ENCODE measurements around the gene FAT2.

The FAT2 gene

GRCh38 chr5:151591144-151591819 is at the start of gene FAT2:
Gene FAT2, minus strand, starts transcription at chr5:151591331. Its CDS starts 22,400 bp downstream, at chr5:151568931.
- no peak for DNase-seq

DNA sequence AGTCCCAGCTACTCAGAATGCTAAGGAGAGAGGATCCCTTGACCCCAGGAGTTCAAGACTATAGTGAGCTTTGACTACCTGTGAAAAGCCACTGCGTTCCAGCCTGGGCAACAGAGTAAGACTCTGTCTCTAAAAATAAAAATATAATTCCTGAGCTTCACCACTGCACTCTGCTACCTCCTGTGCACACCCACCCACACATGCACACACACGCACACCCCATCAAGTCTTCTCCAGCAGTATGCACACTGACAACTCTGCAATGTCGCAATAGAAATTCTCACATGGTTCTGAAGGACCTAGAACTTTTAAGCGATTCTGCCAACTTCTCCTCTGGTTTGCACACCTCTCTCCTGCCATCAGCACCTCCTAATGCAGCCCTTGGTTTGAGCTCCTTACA is 47.5 kb upstream of the FAT2 start:
- no peak for DNase-seq

GRCh38 chr5:151637676-151638075 is 46.5 kb upstream of the FAT2 start:
- no peak for DNase-seq

DNA sequence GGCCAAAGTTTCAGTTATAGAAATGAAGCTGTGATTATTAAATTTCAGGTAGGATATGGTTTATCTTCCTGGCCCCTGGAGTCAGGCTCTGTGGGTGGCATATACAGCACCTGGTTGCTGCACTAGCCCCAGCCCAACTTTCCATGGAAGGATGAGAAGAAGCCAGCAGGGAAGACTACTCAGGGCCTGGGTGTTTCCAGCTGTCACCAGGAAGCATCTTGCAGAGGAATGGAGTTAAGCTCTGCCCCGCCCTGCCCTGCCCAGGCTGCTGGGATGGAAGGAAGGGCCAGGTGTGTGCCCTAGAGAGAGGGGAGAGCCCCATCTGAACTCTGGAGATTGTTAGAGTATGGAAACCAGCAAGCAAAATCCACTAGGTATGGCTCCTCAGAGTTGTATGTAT is 42.8 kb upstream of the FAT2 start:
- DNase-seq = no peak

- no peak for DNase-seq
Observed at GRCh38 chr5:151632941-151633340, 41.8 kb upstream of the FAT2 start.

- DNase-seq = no peak
Observed at GRCh38 chr5:151632524-151632923, 41.4 kb upstream of the FAT2 start.

DNA sequence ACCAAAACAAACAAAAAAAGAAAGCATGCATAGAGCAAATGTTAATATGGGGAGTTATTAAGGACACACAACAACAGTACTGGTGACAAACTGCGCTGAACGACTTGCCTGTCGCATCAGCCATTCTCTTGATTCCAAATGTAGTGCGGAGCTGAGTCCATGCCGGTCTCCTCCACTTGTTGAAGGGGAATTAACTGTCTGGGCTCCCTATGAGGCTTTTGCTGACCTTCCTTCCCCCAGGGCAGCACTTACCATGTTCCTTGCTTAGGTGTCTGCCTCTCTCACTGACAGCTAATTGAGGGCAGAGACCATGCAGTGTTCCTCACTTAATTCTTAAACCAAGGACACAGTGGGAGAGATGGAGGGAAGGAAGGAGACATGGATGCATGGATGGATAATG is 40.8 kb upstream of the FAT2 start:
- DNase-seq = no peak

GRCh38 chr5:151630088-151630487 is 39.0 kb upstream of the FAT2 start:
- no peak for DNase-seq

GRCh38 chr5:151628112-151628823 is 37.1 kb upstream of the FAT2 start:
- DNase-seq = no peak

GRCh38 chr5:151627650-151628049 is 36.5 kb upstream of the FAT2 start:
- no peak for DNase-seq

DNA sequence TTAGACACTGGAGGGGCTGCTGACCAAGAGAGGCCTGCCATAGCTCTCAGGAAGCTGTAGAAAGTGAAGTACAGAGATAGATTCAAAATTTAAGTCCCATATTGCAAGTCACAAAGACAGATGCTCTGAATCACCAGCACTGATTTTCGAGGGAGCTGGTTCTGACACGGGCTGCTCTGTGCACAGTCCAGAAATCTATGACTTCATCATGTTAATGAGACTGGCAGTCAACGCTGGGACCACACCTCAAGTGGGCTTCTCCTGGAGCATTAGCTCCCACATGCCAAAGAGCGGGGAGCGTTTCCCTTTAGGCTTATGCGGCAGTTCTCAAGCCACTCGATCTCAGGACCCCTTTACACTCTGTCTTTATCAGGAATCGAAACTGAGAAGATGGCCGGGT is 34.2 kb upstream of the FAT2 start:
- no peak for DNase-seq

- DNase-seq = no peak
Observed at GRCh38 chr5:151624476-151624875, 33.3 kb upstream of the FAT2 start.

- peak; percentile 66 for DNase-seq
Observed at GRCh38 chr5:151622367-151623088, 31.4 kb upstream of the FAT2 start.

DNA sequence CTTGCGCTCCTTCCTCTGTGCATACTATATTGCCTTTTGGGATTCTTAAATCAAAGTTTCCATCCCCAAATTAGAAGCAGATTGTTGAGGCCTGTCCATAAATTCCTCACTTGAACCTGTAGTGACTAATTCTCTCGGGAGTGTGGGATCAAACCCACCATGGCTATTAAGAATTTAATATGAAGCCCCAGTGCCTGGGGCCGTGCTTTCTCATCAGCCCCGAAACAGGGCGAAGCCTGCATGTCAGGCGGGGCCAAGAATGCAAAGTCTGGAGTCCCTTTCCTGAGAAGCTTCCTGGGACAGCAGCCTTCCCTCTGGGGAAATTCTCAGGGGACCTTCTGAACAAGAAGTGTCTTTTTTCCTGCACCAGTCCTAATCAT is 29.3 kb upstream of the FAT2 start:
- no peak for DNase-seq

GRCh38 chr5:151619812-151620460 is 28.8 kb upstream of the FAT2 start:
- DNase-seq = no peak

GRCh38 chr5:151618907-151619306 is 27.8 kb upstream of the FAT2 start:
- no peak for DNase-seq

DNA sequence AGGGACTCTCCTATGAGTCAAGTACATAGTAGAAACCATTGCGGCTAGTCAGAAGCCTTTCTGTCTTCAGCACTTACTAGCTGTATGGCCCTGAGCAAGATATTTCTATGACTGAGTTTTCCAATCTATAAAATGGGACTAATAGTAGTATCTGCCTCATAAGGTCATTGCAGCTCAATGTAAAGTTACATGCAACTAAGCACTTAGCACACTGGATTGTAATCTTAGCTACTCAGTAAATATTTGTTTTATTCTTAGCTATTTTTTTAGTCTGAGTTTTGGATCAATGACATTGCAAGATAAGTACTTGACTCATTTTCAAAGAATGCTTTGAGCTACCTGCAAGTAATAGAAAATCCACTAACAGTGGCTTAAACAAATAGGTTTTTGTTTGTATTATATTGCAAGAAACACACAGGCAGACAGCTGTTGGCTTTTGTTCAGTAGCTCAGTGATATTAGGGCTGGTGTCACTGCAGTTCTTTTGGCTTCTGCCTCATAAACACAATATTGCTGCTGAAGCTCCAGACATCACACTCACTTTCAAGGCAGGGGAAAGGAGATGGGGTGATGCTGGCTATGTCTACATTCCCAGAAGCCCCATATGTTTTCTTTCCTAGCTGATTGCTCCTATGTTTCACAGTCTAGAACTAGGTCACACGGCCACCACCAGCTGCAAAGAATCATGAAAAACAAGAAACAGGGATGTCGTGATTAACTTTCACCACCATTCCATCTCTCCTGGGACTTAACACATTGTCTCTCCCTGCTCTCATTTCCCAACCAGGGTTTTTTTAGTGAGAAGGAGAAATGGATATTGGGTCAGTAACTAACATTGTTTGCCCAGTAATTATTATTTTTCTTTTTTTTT is 26.9 kb upstream of the FAT2 start:
- no peak for DNase-seq

DNA sequence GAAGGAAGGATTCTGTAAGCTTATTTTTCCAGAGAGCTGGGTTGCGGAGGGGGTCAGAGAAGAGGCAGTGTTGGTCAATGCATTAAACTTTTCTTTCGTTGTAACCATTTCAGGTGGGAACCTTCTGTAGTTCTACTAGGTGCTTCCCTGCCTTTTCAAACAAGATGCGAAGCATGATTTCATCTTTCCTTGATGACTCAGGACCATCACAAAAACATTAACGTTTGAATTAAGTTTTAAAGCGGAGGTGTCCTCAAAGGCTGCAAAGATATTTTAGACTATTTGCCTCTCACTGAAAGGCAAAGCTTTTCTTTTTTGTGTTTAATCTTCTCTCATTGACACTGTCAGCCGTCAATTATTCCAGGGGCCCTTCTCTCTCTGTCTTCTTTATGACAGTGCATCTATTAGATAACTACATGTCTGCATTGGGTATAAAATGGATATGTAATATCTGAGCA is 26.3 kb upstream of the FAT2 start:
- no peak for DNase-seq

DNA sequence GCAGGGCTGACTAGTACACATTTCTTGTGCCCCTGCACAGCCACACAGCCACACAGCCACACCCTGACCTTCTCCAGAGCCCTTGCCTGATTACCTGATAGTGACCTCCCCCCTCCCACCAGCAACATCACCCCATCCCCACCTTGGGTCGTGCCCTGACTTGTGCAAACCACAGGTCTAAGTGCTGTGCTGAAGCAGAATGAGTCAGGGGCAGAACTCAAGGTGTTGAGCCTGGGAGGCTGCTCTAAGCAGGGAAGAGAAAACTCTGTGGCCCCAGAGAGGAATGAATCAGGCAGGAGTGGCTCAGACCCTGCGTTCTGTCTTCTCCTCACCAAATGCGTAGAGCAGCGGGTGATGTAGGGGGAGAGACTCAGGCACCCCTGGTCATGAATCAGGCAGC is 24.3 kb upstream of the FAT2 start:
- DNase-seq = no peak

DNA sequence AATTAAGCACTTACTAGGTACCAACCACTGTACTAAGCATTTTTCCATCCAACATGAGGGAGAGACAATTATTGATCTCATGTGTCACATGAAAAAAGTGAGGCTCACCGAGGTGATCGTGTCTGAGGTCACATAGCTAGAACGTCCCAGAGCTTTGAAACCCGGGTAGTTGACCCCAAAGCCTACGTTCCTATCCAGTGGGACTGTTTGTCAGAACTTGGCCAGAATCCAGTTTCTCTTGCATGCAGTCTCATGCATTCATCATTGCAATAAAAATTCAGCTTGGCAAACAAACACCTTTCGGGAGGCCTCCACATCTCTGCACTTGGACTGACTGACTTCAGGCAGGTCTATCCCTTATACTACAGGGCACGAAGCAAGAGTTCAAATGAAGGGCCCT is 23.4 kb upstream of the FAT2 start:
- no peak for DNase-seq

- no peak for DNase-seq
Observed at GRCh38 chr5:151612689-151613427, 21.7 kb upstream of the FAT2 start.

Measured in NCI-H1436 treated with DMSO at 0.1 percent for 48 hours (cell line).